ENCODE data around the gene CBY3.
"Not testable (repeated sequence)": the region's sequence is repeated elsewhere in the genome, so short reads cannot be mapped to it uniquely, and the experiment has no call there.

Gene CBY3

DNA sequence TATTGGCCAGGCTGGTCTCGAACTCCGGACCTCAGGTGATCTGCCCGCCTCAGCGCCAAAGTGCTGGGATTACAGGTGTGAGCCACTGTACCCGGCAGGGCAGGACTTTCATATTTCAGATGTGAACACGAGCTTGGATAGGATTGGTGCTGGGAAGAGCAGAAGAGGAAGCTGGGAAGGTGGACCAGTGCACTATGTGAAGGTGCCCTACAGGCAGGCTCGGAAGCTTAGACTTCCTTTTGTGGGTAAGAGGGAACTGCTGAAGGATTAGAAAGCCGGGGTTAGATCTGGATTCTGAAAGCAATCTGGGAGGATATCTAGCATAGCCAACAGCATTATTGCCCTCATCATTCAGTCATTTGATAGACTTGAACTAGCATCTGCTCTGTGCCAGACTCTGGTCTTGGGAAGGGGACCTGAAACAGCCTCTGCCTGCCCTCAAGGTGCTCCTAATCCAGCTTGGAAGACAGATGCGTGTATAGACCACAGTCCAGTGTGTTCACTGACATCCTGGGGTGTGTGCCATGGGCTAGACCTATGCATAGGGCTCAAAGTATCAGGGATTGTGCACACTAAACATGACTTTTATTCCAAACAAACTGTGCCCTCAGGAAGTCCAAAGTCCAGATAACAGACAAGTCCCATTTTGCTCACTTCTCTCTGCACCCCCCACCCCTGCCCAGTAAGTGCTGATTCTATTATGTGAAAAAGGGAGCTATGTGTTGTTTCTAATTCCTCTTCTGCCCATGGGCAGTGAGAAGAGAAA, 637 bp downstream of the CBY3 start:
- TF ChIP-seq, protein P1, sequence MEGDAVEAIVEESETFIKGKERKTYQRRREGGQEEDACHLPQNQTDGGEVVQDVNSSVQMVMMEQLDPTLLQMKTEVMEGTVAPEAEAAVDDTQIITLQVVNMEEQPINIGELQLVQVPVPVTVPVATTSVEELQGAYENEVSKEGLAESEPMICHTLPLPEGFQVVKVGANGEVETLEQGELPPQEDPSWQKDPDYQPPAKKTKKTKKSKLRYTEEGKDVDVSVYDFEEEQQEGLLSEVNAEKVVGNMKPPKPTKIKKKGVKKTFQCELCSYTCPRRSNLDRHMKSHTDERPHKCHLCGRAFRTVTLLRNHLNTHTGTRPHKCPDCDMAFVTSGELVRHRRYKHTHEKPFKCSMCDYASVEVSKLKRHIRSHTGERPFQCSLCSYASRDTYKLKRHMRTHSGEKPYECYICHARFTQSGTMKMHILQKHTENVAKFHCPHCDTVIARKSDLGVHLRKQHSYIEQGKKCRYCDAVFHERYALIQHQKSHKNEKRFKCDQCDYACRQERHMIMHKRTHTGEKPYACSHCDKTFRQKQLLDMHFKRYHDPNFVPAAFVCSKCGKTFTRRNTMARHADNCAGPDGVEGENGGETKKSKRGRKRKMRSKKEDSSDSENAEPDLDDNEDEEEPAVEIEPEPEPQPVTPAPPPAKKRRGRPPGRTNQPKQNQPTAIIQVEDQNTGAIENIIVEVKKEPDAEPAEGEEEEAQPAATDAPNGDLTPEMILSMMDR (IDR thresholded peaks at IDR 0.05; ENCODE audit: low read depth, low read length): no peak
- TF ChIP-seq, protein P2, sequence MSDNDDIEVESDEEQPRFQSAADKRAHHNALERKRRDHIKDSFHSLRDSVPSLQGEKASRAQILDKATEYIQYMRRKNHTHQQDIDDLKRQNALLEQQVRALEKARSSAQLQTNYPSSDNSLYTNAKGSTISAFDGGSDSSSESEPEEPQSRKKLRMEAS (IDR thresholded peaks at IDR 0.05; ENCODE audit: low read depth, low read length): no peak
- no peak for TF ChIP-seq MYC (IDR thresholded peaks at IDR 0.05; ENCODE audit: low read depth, low read length)
- no peak for TF ChIP-seq POLR2A (IDR thresholded peaks at IDR 0.05; ENCODE audit: extremely low read depth, insufficient read length)
- no peak overlapping the region for H3K4me3 ChIP-seq (ENCODE audit: low read depth, low read length)
- DNase-seq (ENCODE audit: low read depth): no peak

DNA sequence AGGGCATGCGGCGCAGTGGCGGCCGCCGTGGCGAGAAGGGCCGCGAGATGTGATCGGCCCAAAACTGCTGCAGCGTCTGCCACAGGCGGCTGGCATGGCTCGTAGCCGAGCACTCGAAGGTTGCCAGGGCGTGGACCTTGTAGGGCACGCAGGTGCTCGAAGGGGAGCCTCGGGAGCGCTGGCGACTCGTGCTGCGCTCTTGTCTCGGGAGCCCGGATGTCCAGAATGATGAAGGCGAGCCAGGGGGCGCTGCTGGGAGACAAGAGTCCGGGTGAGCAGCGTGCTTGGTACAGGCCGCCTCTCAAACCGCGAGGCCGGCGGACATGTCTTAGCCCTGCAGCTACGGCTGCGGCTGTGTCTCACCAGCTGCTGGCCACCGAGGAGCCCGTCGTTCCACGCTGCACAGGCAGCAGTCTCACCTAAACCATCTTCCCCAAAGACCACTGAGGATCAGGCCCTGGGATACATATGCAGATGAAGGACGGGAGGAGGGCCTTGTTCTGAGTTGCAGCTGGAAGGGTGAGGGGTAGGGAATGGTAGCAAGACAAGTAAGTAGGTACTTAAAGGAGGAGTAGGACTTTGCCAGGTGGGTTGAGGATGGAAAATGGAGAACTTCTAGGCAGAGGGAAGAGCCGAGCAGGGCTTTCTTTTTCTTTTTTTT, 1.7 kb downstream of the CBY3 start:
- TF ChIP-seq, protein P2 (IDR thresholded peaks at IDR 0.05; ENCODE audit: low read depth, low read length): peak; percentile 66; the same call in 1 of the 2 replicates
- TF ChIP-seq, protein P1 (IDR thresholded peaks at IDR 0.05; ENCODE audit: low read depth, low read length): peak; percentile 28
- TF ChIP-seq POLR2A (IDR thresholded peaks at IDR 0.05; ENCODE audit: extremely low read depth, insufficient read length): no peak
- no peak; the same call in 1 of the 2 replicates for TF ChIP-seq MYC (IDR thresholded peaks at IDR 0.05; ENCODE audit: low read depth, low read length)
- DNase-seq (ENCODE audit: low read depth): peak; percentile 85
- H3K4me3 ChIP-seq (ENCODE audit: low read depth, low read length): peak overlapping the region; percentile 93

DNA sequence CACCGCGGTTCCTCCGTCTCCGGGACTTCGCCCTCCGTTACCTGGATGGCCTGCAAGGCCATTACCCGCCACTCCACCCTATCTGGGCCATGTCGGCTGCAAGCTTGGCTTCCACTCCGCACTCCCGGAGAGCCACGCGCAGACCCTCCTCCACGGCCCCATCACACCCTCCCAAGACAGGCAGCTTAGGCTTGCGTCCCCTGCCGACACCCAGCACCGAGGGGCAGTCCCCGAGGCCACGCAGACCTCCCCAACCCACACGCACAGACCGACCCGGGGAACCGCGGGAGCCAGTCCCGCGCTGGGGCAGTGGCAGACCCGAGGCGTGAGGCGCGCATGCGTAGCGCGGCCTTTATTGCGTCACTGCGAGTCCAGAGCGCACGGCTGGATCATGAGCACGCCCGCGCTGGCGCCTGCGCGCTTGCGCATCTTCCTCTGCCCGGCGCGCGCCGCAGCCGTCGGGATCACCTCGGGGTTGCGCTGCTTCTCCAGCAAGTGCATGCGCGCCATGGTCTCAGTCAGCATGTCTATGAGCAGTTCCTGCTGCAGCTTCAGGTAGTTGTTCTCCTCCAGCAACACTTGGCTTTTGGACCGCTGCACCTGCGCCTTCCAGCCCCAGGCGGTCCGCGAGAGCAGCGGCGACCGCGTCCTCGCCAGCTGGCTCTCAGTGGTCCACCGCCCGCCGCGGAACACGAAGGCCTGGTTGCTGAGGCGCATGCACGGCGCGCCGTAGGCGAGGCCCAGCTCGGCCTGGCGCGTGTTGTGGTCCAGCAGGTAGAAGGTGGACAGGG, 2.4 kb downstream of the CBY3 start:
- TF ChIP-seq, protein P1 (IDR thresholded peaks at IDR 0.05; ENCODE audit: low read depth, low read length): no peak
- TF ChIP-seq MYC (IDR thresholded peaks at IDR 0.05; ENCODE audit: low read depth, low read length) (peak; percentile 71; the same call in 1 of the 2 replicates), POLR2A (IDR thresholded peaks at IDR 0.05; ENCODE audit: extremely low read depth, insufficient read length) (peak; percentile 98)
- TF ChIP-seq, protein P2 (IDR thresholded peaks at IDR 0.05; ENCODE audit: low read depth, low read length): peak; percentile 79
- peak; percentile 97 for DNase-seq (ENCODE audit: low read depth)

DNA sequence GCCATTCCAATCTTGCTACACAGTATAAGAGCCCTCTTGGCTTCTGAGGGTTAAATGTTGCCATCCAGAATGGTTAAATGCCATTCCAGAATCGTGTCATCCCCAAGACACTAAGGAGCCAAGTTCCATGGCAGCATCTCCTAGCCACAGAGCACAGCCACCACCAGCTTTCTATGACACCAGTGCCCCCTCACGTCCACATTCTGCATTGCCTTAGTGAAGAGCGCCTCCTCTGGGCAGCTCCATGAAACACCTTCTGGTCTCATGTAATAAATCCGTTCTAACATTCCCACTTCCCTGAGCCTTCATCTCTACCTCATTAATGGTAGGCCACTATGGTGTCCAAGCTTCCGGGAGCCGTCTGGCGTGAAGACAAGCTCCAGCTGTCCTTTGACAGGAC, 12.4 kb downstream of the CBY3 start:
- peak; percentile 79 for DNase-seq (ENCODE audit: low read depth)
- TF ChIP-seq, protein P2 (IDR thresholded peaks at IDR 0.05; ENCODE audit: low read depth, low read length): no peak
- TF ChIP-seq, protein P1 (IDR thresholded peaks at IDR 0.05; ENCODE audit: low read depth, low read length): peak; percentile 100
- TF ChIP-seq MYC (IDR thresholded peaks at IDR 0.05; ENCODE audit: low read depth, low read length) (no peak), POLR2A (IDR thresholded peaks at IDR 0.05; ENCODE audit: extremely low read depth, insufficient read length) (no peak)
- no peak overlapping the region for H3K4me3 ChIP-seq (ENCODE audit: low read depth, low read length)

More for the DNA sequence above, 2.4 kb downstream of the CBY3 start:
- H3K4me3 ChIP-seq (ENCODE audit: low read depth, low read length): peak overlapping the region; percentile 93

DNA sequence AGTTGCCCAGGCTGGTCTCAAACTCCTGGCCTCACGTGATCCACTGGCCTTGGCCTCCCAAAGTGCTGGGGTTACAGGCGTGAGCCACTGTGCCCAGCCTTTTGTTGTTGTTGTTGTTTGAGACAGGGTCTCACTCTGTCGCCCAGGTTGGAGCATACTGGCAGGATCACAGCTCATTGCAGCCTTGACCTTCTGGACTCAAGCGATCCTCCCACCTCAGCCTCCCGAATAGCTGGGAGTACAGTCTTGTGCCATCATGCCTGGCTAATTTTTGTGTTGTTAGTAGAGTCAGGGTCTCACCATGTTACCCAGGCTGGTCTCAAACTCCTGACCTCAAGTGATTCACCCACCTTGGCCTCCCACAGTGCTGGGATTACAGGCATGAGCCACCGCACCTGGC, 19.2 kb downstream of the CBY3 start:
- not testable (repeated sequence) for H3K4me3 ChIP-seq (ENCODE audit: low read depth, low read length); DNase-seq (ENCODE audit: low read depth)

DNA sequence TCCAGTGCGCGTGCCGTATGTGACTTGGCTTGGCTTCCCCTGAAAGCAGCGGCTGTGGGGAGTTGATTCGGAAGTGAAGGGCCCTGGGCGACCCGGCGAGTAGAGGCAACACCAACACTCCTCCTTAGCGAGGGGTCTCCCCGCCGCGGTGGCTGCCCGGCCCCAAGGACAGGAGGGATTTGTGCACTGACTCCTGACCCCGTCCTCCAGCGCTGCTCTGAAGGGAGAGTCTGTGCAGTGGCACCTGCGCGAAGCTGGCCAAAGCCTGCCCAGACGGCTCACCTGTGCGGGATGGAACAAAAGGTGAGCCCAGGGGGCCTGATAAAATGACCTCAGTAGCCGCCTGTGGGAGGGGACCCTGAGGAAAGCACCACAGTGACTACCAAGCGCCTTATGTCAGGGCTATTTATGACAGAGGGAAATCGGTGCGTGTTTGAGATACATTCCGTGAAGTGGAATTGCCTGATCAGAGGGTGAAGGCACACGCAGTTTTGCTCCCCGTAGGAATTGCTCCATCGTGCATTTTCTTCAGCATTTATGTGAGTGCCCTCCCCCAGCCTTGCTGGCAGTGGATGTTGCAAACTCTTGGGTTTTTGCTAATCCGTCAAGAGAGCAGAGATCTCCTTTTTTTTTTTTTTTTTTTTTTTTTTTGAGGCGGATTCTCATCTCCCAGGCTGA, 22.5 kb downstream of the CBY3 start:
- peak; percentile 72 for DNase-seq (ENCODE audit: low read depth)
- peak overlapping the region; percentile 77 for H3K4me3 ChIP-seq (ENCODE audit: low read depth, low read length)

DNA sequence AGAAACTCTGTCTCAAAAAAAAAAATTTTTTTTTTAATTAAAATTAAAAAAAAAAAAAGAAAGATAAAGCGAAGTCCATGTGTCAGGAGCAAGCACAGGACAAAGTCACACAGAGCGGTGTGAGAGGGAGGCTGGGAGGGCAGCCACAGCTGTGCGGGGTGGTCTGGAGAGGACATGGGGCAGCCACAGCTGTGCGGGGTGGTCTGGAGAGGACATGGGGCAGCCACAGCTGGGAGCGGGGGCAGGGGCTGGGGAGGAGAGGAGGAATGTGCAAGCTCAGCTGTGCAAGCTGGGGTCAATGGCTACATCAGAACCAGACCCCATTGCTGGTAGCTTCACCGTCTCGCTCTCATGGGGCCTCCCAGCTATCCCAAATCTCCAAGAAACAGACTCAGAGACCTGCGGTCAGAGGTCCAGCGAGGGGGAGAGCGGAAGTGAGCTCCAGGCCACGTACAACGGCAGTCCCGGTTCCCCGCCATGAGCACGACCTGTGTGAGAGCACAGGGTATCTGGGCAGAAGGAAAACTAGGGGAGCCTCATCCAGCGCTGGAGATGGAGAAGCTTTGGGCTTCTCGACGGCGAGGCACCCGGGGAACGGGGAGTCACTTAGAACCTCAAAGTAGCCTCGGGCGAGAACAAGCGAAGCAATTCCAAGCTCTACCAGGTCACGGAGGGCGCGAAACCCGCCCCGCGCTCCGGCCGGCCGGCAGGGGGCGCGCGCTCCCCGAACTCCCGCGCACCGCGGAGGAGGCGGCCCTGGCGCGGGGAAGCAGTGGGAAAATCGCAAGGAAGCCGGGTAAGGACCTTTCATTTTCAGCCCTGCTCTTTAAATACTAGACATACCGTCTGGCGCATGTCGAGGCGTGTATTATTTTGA, 23.3 kb downstream of the CBY3 start:
- not testable (repeated sequence) for H3K4me3 ChIP-seq (ENCODE audit: low read depth, low read length); DNase-seq (ENCODE audit: low read depth)

DNA sequence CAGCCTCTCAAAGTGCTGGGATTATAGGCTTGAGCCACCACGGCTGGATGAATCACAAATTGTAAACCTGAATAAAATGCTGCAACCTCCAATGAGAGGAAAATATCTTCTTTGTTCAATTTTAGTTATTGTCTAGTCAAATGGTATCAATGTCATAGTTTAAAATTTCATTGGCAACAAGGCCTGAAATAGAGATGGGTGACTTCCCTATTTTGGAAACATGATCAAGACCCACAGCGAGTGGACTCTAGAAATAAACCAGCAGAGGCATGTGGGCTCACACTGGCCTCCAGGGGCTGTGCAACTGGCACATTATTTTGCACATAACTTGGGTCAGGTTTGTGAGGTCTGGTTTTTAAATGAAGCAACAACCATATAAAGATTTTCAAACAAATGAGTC, 27.7 kb downstream of the CBY3 start:
- H3K4me3 ChIP-seq (ENCODE audit: low read depth, low read length): not testable (repeated sequence)
- peak; percentile 49 for DNase-seq (ENCODE audit: low read depth)

DNA sequence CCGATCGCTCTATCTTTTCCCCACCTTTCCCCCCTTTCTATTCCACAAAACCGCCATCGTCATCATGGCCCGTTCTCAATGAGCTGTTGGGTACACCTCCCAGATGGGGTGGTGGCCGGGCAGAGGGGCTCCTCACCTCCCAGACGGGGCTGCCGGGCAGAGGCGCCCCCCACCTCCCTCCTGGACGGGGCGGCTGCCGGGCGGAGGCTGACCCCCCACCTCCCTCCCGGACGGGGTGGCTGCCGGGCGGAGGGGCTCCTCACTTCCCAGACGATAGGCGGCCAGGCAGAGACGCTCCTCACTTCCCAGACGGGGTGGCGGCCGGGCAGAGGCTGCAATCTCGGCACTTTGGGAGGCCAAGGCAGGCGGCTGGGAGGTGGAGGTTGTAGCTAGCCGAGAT, 30.6 kb downstream of the CBY3 start:
- H3K4me3 ChIP-seq (ENCODE audit: low read depth, low read length); DNase-seq (ENCODE audit: low read depth): not testable (repeated sequence)
